Endothelial cell of umbilical vein (primary cell): ENCODE data around the gene PCSK9. TPM values are rescaled to one million over a fixed set of nuclear protein-coding genes. Genes with fewer than 3 reads are reported as not detected.

Source experiments
- BruUV-seq: library from RNA; stranded (reverse); fragments of 400-500 nt; replicated peaks from 2 replicates; lab custom pipeline; 2021; lab: Mats Ljungman, UMichigan
- CTCF ChIA-PET: fragments of 300-600, 350-600 bp; sonication (Branson Sonifier 250); formaldehyde crosslinking; loops from one replicate; lab custom pipeline; 2021; ENCODE audit warnings: antibody characterized with exemption, inconsistent platforms; lab: Charles Lee
- POLR2A ChIA-PET: fragments of 300-600, 350-600 bp; sonication (Branson Sonifier 250); formaldehyde crosslinking; loops from one replicate; lab custom pipeline; 2021; ENCODE audit warnings: antibody characterized with exemption, inconsistent platforms; lab: Charles Lee
- DNase-seq: peaks from one replicate; pipeline ENCODE4 v3.0.0-alpha.2; 2011; ENCODE audit warnings: low read depth, low spot score
- FAIRE-seq: peaks from 2 replicates; lab custom pipeline; 2011; peaks lifted over from hg19 to GRCh38; lab: Jason Lieb, UNC
- H2AFZ ChIP-seq: 2 replicates; pipeline ENCODE4 v1.6.0; 2012; ENCODE audit warnings: low read depth, low read length, control low read depth, inconsistent platforms
- H3K27ac ChIP-seq: 2 replicates; pipeline ENCODE4 v1.5.1; 2011; ENCODE audit warnings: low read depth, mild to moderate bottlenecking, control low read depth, low read length, moderate library complexity; ENCODE audit not compliant: insufficient read depth
- H3K27me3 ChIP-seq, 2 experiments: 2 replicates each; pipeline versions ENCODE4 v1.6.0 to v1.6.1; 2011; ENCODE audit warnings: low read length in 2 of 2, mixed read lengths in 1 of 2; ENCODE audit not compliant: control insufficient read depth in 2 of 2, insufficient read depth in 2 of 2
- H3K36me3 ChIP-seq, 2 experiments: 2 replicates in 1 of 2; 3 replicates in 1 of 2; pipeline ENCODE4 v1.5.1; 2011; ENCODE audit warnings: low read length in 2 of 2, mild to moderate bottlenecking in 1 of 2, moderate library complexity in 1 of 2; ENCODE audit not compliant: control insufficient read depth in 2 of 2, insufficient read depth in 2 of 2; ENCODE audit errors: extremely low read depth in 1 of 2
- H3K4me1 ChIP-seq: 3 replicates; pipeline ENCODE4 v1.5.1; 2011; ENCODE audit warnings: mild to moderate bottlenecking, low read length; ENCODE audit not compliant: control insufficient read depth, insufficient read depth; ENCODE audit errors: extremely low read depth
- H3K4me2 ChIP-seq: 2 replicates; pipeline ENCODE4 v1.6.1; 2011; ENCODE audit warnings: low read length, control low read depth, mixed read lengths; ENCODE audit not compliant: insufficient read depth
- H3K4me3 ChIP-seq, 3 experiments: fragments of 200-600 bp in 1 of 3; sonication (generic), shearing (Covaris generic) in 1 of 3; replicated peaks in 1 of 3; 2 replicates each; pipeline ENCODE4 v1.5.1; 2011 to 2016; ENCODE audit warnings: control low read depth in 3 of 3, low read length in 3 of 3, mild to moderate bottlenecking in 2 of 3, inconsistent platforms in 1 of 3, low read depth in 1 of 3, moderate library complexity in 1 of 3; ENCODE audit not compliant: insufficient read depth in 1 of 3
- H3K79me2 ChIP-seq: 2 replicates; pipeline ENCODE4 v1.6.0; 2012; ENCODE audit warnings: low read length, inconsistent platforms; ENCODE audit not compliant: control insufficient read depth, insufficient read depth
- H3K9ac ChIP-seq: replicated peaks from 2 replicates; pipeline ENCODE3; 2011; ENCODE audit warnings: low read length, control low read depth; ENCODE audit not compliant: insufficient read depth; ENCODE audit errors: extremely low read depth
- H3K9me1 ChIP-seq: replicated peaks from 3 replicates; pipeline ENCODE4 v1.6.0; 2011; ENCODE audit warnings: mild to moderate bottlenecking, low read length; ENCODE audit not compliant: control insufficient read depth, insufficient read depth; ENCODE audit errors: extremely low read depth
- H3K9me3 ChIP-seq: replicated peaks from 2 replicates; pipeline ENCODE4 v1.5.1; 2012; ENCODE audit warnings: low read length, inconsistent platforms; ENCODE audit not compliant: control insufficient read depth, insufficient read depth
- H4K20me1 ChIP-seq: replicated peaks from 2 replicates; pipeline ENCODE3; 2011; ENCODE audit warnings: mild to moderate bottlenecking, low read length; ENCODE audit not compliant: control insufficient read depth, insufficient read depth; ENCODE audit errors: extremely low read depth
- CTCF ChIP-seq, 2 donors: IDR thresholded peaks; 1 replicate in 1 of 2; 2 replicates in 1 of 2; pipeline ENCODE4 v1.5.1; 2011; ENCODE audit warnings: low read length in 2 of 2, mild to moderate bottlenecking in 2 of 2, moderate library complexity in 2 of 2, control low read depth in 1 of 2, inconsistent platforms in 1 of 2, low read depth in 1 of 2; ENCODE audit not compliant: insufficient read depth in 1 of 2; ENCODE audit errors: extremely low read depth in 1 of 2
- EZH2 ChIP-seq: IDR thresholded peaks from 2 replicates; pipeline ENCODE4 v1.6.1; 2012; ENCODE audit warnings: borderline replicate concordance, low read depth, mild to moderate bottlenecking, moderate library complexity, low read length, inconsistent platforms; ENCODE audit not compliant: severe bottlenecking
- FOS ChIP-seq: IDR thresholded peaks from 2 replicates; pipeline ENCODE4 v1.6.1; 2011; ENCODE audit warnings: mild to moderate bottlenecking, low read length, moderate library complexity, borderline replicate concordance; ENCODE audit not compliant: insufficient read depth
- GATA2 ChIP-seq: IDR thresholded peaks from 2 replicates; pipeline ENCODE4 v1.7.0; 2011; ENCODE audit warnings: low read depth, mild to moderate bottlenecking, moderate library complexity, mixed read lengths, low read length; ENCODE audit not compliant: insufficient read length, insufficient read depth
- JUN ChIP-seq: IDR thresholded peaks from 2 replicates; pipeline ENCODE4 v1.6.1; 2011; ENCODE audit warnings: borderline replicate concordance, low read depth; ENCODE audit not compliant: insufficient read length, insufficient read depth
- MAX ChIP-seq: IDR thresholded peaks from 2 replicates; pipeline ENCODE4 v1.6.1; 2011; ENCODE audit not compliant: insufficient read depth, insufficient read length
- MYC ChIP-seq: IDR thresholded peaks from one replicate; pipeline ENCODE4 v1.6.1; 2011; ENCODE audit warnings: mild to moderate bottlenecking, low read depth, low read length
- POLR2A ChIP-seq: IDR thresholded peaks from 2 replicates; pipeline ENCODE4 v1.6.1; 2012; ENCODE audit warnings: low read depth, mild to moderate bottlenecking, control low read depth, low read length
- POLR2AphosphoS5 ChIP-seq: IDR thresholded peaks from 2 replicates; pipeline ENCODE4 v1.6.1; 2012; ENCODE audit warnings: low read depth, mild to moderate bottlenecking, control low read depth, low read length, moderate library complexity; ENCODE audit not compliant: insufficient read depth
- dilution Hi-C: fragments of 300-500 bp; cut with MboI; formaldehyde crosslinking; loops from one replicate; pipeline ENCODE4 v1.15.0; 2019; ENCODE audit warnings: low sequenced_read_pairs; ENCODE audit not compliant: extremely low pct_ligation_motif_present
- intact Hi-C: fragments of 100-400 bp; cut with micrococcal nuclease; formaldehyde crosslinking; loops from one replicate; pipeline ENCODE4 v1.10.0; 2022
- polyA plus RNA-seq, 4 experiments: library from polyadenylated mRNA; depleted of rRNA in 3 of 4; stranded (reverse) in 3 of 4; unstranded in 1 of 4; fragments of >200 nt; gene quantifications; 2 replicates each; pipeline versions ENCODE4 v1.2.1 to v1.2.3, GENCODE V29; 2011 to 2012; ENCODE audit warnings: missing spikeins in 1 of 4
- total RNA-seq: library from RNA; stranded (reverse); gene quantifications from 2 replicates; pipeline ENCODE4 v1.2.3, GENCODE V29; 2021

The PCSK9 gene
- total and polyA plus RNA-seq, 2 donors (not counting 3 experiments of a cell fraction or from before 2014, with no cell fraction given): 0.17 to 0.35 TPM

GRCh38 chr1:55092475-55092874 lies 53.1 kb downstream of the PCSK9 start:
- H3K27me3 ChIP-seq: no peaks in the 10 kb centered on the region
- H3K27ac ChIP-seq: no peak overlapping the region
- no peak overlapping the region for H2AFZ ChIP-seq
- TF ChIP-seq CTCF (IDR thresholded peaks at IDR 0.05; ENCODE audit: extremely low read depth in 1 of 2, insufficient read depth in 1 of 2, low read depth in 1 of 2, low read length in 2 of 2) (no peak), POLR2AphosphoS5 (no peak)
- no peaks in the 10 kb centered on the region for H3K9me1 ChIP-seq
- no peaks in the 10 kb centered on the region for H3K79me2 ChIP-seq
- POLR2A ChIA-PET: no interaction called here
- H3K9ac ChIP-seq: no peak overlapping the region
- peaks cover 7 to 19% of the 10 kb centered on the region in 2 experiments for H3K36me3 ChIP-seq
- CTCF ChIA-PET: interaction anchor here (1.2 to 1.5 kb wide), 2 partner anchors 10 kb away, joined by 3 to 4 read pairs; no protein-coding TSS in a partner anchor
- FAIRE-seq: no peak
- no peaks in the 10 kb centered on the region for H4K20me1 ChIP-seq
- no peaks in the 10 kb centered on the region for H3K9me3 ChIP-seq
- no peaks in the 10 kb centered on the region for H3K4me1 ChIP-seq
- BruUV-seq: no TSS peak
- DNase-seq: no peak
- no peak overlapping the region for H3K4me3 ChIP-seq
- intact Hi-C loops: no loop called here
- no peak overlapping the region for H3K4me2 ChIP-seq
- dilution Hi-C loops: no loop called here

GRCh38 chr1:55095095-55095494 lies 55.7 kb downstream of the PCSK9 start:
- Histone ChIP-seq H3K9me3 (no peaks in the 10 kb centered on the region), H3K4me2 (no peak overlapping the region), H2AFZ (no peak overlapping the region), H3K9me1 (no peaks in the 10 kb centered on the region), H4K20me1 (no peaks in the 10 kb centered on the region), H3K9ac (no peak overlapping the region), H3K36me3 (peaks cover 9 to 19% of the 10 kb centered on the region in 2 experiments), H3K27me3 (no peaks in the 10 kb centered on the region), H3K79me2 (no peaks in the 10 kb centered on the region), H3K4me1 (no peaks in the 10 kb centered on the region), H3K4me3 (no peak overlapping the region), H3K27ac (no peak overlapping the region)
- dilution Hi-C loops (no loop called here), intact Hi-C loops (no loop called here)
- no peak for TF ChIP-seq GATA2
- TF ChIP-seq JUN: no peak
- TF ChIP-seq EZH2: no peak
- no peak for TF ChIP-seq MYC
- no peak for TF ChIP-seq FOS
- TF ChIP-seq POLR2A: no peak
- TF ChIP-seq CTCF (IDR thresholded peaks at IDR 0.05; ENCODE audit: extremely low read depth in 1 of 2, insufficient read depth in 1 of 2, low read depth in 1 of 2, low read length in 2 of 2): no peak
- TF ChIP-seq MAX: no peak
- TF ChIP-seq POLR2AphosphoS5: no peak
- DNase-seq: no peak
- ChIA-PET CTCF (interaction anchor here (1.4 kb wide), 1 partner anchor 144 kb away, joined by 3 read pairs; no protein-coding TSS in a partner anchor), POLR2A (no interaction called here)
- FAIRE-seq: no peak
- no TSS peak for BruUV-seq
